GM18507 (cell line): ENCODE measurements around the gene SLC25A47.

Experiments
- DNase-seq: peaks from one replicate; pipeline ENCODE4 v3.0.0; 2011; ENCODE audit warnings: low read depth; ENCODE audit not compliant: insufficient read length; ENCODE audit errors: extremely low spot score
- FAIRE-seq: peaks from 2 replicates; lab custom pipeline; 2011; peaks lifted over from hg19 to GRCh38; lab: Jason Lieb, UNC

SLC25A47 gene

GRCh38 chr14:100320157-100320856, 2.8 kb upstream of the SLC25A47 start:
- DNase-seq (no peak), FAIRE-seq (no peak)

GRCh38 chr14:100321473-100322137, 1.5 kb upstream of the SLC25A47 start:
- FAIRE-seq (no peak), DNase-seq (no peak)

DNA sequence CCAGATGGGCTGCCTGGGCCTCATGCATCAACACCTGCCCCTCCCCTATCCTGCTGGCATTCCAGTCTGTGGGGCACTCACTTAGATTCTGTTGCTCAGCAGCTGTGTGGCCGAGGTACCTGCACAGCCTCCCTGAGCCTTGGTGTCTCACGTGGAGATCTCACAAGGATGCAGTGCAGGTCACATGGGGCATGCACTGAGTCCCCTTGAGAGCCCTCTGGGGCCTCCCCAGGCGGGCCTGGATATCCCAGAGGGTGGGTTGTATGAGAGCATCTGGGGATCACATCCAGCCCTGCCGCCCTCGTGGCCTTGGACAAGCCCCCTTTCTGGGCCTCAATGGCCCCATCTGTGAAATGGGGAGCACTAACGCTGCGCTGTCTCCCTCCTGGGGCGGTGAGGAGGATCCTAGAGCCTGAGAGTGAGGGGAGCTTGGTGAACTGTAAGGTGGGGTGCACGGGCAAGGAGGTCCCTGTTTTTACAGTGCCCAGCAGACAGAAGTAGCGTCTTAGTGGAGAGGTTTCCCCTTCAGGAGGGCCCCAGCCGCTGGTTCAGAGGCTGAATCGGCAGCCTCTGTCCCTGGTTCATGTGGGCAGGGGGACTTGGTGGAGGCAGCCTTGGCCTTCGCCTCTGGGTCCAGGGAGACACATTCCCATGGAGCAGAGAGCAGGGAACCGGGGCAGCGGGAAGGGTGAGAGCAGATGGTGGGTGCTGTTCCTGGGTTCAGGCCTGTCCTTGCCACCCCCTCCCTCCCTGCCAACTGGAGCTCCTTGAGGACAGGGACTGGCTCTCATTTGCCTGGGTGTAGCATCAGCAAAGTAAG, 791 bp upstream of the SLC25A47 start:
- FAIRE-seq (no peak), DNase-seq (no peak)

GRCh38 chr14:100323942-100324307, 786 bp downstream of the SLC25A47 start:
- FAIRE-seq (no peak), DNase-seq (no peak)

DNA sequence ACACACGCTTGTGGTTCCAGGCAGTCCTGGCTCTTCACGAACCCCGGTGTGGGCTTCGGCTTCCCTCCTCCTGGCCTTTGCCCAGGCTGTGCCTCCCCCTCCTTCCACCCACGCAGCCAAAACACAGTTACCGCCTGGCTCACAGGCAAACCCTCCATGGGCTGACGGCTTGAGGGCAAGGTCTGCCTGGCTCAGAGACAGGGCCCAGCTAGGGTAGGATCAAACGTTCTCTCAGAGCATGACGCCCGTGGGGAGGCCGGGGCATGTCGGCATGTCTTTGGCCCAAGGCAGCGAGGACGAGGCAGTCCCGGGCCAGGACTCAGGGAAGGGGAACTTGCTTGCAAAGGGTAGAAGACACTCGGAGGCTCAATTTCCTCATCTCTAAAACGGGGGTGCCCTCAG, 2.1 kb downstream of the SLC25A47 start:
- DNase-seq: no peak
- no peak for FAIRE-seq

DNA sequence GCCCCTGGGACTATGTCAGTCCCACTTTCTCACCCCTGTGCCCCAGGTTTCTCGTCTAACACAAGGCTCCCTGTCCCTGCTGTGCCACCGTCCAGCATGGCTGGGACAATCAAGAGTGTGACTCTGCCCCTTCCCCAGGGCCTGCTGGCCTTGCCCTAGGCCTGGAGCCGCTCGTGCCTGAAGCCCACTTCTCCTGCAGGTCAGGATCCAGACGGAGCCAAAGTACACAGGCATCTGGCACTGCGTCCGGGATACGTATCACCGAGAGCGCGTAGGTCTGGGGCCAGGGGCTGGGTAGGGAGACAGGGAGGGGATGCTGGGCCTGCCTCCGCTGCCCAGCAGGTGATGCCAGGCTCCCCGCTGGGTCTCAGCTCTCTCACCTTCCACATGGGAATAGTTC, 2.8 kb downstream of the SLC25A47 start:
- DNase-seq: no peak
- FAIRE-seq: no peak

DNA sequence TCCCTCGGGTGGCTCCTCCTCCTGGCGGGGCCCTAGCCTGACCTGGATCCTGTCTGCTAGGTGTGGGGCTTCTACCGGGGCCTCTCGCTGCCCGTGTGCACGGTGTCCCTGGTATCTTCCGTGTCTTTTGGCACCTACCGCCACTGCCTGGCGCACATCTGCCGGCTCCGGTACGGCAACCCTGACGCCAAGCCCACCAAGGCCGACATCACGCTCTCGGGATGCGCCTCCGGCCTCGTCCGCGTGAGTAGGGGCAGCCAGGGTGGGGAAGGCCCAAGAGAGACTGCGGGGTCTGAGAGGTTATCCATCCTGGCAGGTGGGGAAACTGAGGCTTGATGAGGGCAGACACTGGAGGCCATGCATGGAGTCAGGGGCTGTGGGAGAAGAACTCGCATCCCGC, 4.0 kb downstream of the SLC25A47 start:
- no peak for FAIRE-seq
- DNase-seq: no peak

DNA sequence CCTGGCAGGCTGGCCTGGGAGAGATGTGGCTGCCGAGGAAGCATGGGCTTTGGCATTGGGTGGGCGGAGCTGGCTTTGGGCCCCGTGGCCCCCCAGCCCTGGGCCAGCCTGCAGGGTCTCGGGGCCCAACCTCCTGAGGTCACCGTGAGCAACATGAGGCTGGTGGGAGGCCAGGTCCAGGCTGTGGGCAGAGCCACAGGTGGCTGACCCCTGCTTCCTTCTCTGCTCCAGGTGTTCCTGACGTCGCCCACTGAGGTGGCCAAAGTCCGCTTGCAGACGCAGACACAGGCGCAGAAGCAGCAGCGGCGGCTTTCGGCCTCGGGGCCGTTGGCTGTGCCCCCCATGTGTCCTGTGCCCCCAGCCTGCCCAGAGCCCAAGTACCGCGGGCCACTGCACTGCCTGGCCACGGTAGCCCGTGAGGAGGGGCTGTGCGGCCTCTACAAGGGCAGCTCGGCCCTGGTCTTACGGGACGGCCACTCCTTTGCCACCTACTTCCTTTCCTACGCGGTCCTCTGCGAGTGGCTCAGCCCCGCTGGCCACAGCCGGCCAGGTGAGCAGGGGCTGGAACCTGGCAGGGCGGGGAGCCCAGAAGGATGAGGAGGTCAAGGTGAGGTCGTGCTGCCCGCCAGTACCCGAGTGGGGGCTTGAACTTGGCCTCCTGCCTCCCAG, 5.5 kb downstream of the SLC25A47 start:
- DNase-seq: no peak
- FAIRE-seq: no peak

GRCh38 chr14:100329233-100330006, 6.3 kb downstream of the SLC25A47 start:
- no peak for FAIRE-seq
- no peak for DNase-seq

GRCh38 chr14:100330007-100330344, 6.8 kb downstream of the SLC25A47 start:
- no peak for FAIRE-seq
- DNase-seq: no peak

DNA sequence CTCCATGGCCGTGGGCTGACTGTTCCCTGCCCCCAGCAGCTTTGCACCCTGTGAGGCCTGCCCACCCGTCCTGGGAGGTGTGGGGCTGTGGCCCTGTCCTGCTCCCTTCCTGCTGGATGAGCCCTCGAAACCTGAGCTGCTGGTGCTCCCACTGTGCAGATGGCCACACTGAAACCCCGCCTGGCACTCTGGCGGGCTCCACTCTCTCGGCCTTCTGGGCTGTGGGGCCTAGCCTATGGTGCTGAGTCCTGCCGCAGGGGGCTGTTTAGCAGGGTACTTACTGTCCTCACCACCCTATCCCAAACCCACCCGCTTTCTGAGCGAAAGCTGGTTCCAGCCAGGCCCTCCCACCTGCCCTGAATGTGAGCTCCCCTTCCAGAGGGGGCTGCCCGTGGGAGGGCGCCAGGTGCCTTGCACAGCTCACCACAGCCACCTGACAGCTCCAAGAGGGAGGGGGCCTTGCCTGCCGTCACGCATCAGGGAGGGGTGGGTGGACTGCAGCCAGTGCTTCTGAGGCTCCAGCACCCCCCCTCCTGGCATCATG, 7.3 kb downstream of the SLC25A47 start:
- FAIRE-seq (no peak), DNase-seq (no peak)

GRCh38 chr14:100332071-100332639, 9.0 kb downstream of the SLC25A47 start:
- FAIRE-seq: no peak
- DNase-seq: no peak

GRCh38 chr14:100332797-100333196, 9.7 kb downstream of the SLC25A47 start:
- DNase-seq (peak; percentile 55), FAIRE-seq (peak; percentile 83)

- DNase-seq (no peak), FAIRE-seq (no peak)
These were observed 10.2 kb downstream of the SLC25A47 start for GRCh38 chr14:100333311-100333710.

- DNase-seq (no peak), FAIRE-seq (no peak)
These were observed 10.7 kb downstream of the SLC25A47 start for GRCh38 chr14:100333827-100334226.

DNA sequence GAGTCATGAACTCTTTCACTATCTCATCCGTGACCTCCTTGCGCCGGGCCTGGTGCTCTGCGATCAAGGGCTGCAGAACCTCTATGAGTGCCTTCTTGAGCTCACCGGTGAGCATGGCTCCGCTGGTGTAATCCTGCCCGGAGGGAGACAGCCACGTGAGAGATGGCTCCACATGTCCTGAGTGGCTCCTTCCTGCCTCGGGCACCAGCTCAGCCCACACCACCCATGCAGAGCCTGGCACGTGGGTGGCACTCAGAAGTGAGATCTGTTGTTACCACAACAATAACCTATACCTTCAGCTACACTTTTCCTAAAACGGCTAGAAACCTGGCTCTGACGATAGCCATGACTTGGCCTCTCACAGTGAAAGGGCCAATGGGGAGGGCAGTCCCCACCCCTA, 11.8 kb downstream of the SLC25A47 start:
- no peak for DNase-seq
- FAIRE-seq: no peak

- DNase-seq: no peak
- no peak for FAIRE-seq
These were observed 13.7 kb downstream of the SLC25A47 start for GRCh38 chr14:100336618-100337530.
